HG03060 (cell line): Measurements from ENCODE around the gene CILP.

Experiments used
- ATAC-seq: cut with Tn5 transposase; IDR thresholded peaks from one replicate; pipeline ENCODE4 v1.9.1; 2021; ENCODE audit warnings: low read depth, moderate number of reproducible peaks; ENCODE audit not compliant: unreplicated experiment

CILP gene

DNA sequence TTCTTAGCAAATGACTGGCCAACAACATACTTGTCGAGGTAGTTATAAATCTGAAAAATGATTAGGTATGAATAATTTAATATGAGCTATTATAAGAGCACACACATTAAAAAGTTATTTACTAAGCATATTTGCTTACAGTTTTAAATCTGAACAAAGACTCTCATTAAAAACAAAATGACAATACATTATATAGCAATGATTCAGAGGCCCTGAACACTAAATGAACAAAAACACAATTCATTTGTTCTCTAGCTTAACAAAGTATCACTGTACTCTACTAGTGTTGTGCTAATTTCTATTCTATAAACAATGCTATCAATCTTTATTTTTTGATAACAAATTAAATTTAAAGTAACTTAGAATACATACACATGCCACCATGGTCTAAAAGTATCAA, 47.1 kb downstream of the CILP start:
- no peak for ATAC-seq

DNA sequence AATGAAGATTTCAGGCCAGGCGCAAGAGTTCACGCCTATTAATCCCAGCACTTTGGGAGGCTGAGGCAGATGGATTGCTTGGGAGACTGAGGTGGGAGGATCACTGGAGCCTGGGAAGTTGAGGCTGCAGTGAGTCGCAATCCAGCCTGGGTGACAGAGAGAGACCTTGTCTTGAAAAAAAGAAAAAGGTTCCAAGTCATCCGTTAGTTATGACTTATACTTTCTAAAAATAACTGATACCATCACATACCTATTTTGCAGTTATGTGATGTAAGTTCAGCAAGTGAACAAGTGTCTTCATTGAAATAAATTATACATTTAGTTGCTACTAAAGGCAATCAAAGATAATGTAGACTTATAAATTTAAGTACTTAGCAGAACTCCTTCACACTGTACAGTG, 48.2 kb downstream of the CILP start:
- no peak for ATAC-seq

GRCh38 chr15:65156692-65157091, 54.6 kb downstream of the CILP start:
- ATAC-seq: no peak

DNA sequence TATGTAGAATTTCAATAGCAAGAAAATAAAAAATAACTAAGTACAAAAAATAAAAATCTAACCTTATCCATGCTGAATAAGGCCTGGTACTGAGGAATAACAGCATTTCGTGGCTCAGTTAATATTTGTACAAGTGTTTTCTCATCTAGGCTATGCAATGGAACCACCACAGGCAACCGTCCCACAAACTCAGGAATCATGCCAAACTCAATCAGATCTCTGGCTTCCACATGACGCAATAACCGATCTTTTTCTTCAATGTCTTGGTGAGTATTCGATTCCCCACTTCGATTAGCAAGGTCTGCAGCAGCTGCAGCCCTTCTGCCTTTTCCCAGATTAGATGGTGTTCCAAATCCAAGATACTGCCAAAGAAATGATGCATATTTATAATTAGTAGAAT, 56.6 kb downstream of the CILP start:
- no peak for ATAC-seq

GRCh38 chr15:65147902-65148301, 63.4 kb downstream of the CILP start:
- no peak for ATAC-seq

GRCh38 chr15:65146438-65146837, 64.8 kb downstream of the CILP start:
- ATAC-seq: no peak
